ENCODE results near the gene ELK3. TPM values are rescaled to one million over a fixed set of nuclear protein-coding genes. Genes with fewer than 3 reads are reported as not detected.

ELK3 gene
- polyA plus RNA-seq, 3 donors: 12.1 to 14.9 (median 14.6) TPM

DNA sequence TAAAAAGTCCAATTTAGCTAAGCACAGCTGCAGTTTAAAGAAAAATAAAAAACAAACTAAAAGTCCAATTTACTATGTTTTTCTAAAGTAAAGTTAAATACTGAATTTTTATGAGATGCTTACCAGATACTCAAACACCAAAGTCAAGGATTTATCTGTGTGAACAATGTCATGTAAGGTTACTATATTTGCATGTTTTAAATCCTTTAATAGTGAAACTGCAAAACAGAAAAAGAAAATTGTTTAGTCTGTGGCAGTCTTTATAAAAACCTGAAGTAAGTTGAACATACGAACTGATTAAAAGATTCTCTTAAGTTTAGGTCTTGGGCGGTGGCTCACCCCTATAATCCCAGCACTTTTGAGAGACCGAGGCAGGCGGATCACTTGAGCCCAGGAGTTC lies 103.3 kb downstream of the ELK3 start:
- intact Hi-C loops (cut with micrococcal nuclease): no loop called here
- Histone ChIP-seq H3K27ac (ENCODE audit: low read depth in 1 of 2, low read length in 2 of 2) (no peak overlapping the region), H3K36me3 (replicated peaks in 1 of 2; ENCODE audit: control insufficient read depth in 1 of 2, insufficient read depth in 2 of 2, low read length in 2 of 2) (peaks cover 45 to 78% of the 10 kb centered on the region in 2 donors), H3K27me3 (ENCODE audit: control insufficient read depth in 2 of 2, insufficient read depth in 2 of 2, low read length in 2 of 2) (no peaks in the 10 kb centered on the region), H3K4me3 (replicated peaks in 1 of 3; ENCODE audit: low read depth in 2 of 3, low read length in 3 of 3) (no peak overlapping the region), H3K79me2 (ENCODE audit: insufficient read depth, low read length) (no peaks in the 10 kb centered on the region), H3K9me3 (replicated peaks in 1 of 2; ENCODE audit: control insufficient read depth in 1 of 2, insufficient read depth in 1 of 2, low read length in 2 of 2) (no peaks in the 10 kb centered on the region), H4K20me1 (ENCODE audit: insufficient read depth, low read length) (no peaks in the 10 kb centered on the region), H3K9ac (ENCODE audit: insufficient read depth, low read length, poor library complexity, severe bottlenecking) (no peak overlapping the region), H3K4me2 (replicated peaks; ENCODE audit: extremely low read depth, low read length, poor library complexity, severe bottlenecking) (no peak overlapping the region), H3K4me1 (ENCODE audit: control insufficient read depth in 1 of 2, insufficient read depth in 2 of 2, low read length in 2 of 2) (no peaks in the 10 kb centered on the region), H2AFZ (ENCODE audit: insufficient read depth, low read depth, low read length, poor library complexity, severe bottlenecking) (no peak overlapping the region)
- Mint-ChIP-seq H3K27me3 (ENCODE audit: low read depth in 3 of 3) (no peaks in the 10 kb centered on the region), H3K4me3 (no peak overlapping the region), H3K27ac (no peak overlapping the region), H3K9me3 (peaks cover 0 to 3% (median 0%) of the 10 kb centered on the region in 7 donors), H3K36me3 (peaks cover 38 to 48% of the 10 kb centered on the region in 2 donors), H3K4me1 (no peaks in the 10 kb centered on the region)
- WGBS (ENCODE audit: insufficient coverage): no CpG with 5 or more reads among the region's 4 CpGs
- TF ChIP-seq, protein P1, sequence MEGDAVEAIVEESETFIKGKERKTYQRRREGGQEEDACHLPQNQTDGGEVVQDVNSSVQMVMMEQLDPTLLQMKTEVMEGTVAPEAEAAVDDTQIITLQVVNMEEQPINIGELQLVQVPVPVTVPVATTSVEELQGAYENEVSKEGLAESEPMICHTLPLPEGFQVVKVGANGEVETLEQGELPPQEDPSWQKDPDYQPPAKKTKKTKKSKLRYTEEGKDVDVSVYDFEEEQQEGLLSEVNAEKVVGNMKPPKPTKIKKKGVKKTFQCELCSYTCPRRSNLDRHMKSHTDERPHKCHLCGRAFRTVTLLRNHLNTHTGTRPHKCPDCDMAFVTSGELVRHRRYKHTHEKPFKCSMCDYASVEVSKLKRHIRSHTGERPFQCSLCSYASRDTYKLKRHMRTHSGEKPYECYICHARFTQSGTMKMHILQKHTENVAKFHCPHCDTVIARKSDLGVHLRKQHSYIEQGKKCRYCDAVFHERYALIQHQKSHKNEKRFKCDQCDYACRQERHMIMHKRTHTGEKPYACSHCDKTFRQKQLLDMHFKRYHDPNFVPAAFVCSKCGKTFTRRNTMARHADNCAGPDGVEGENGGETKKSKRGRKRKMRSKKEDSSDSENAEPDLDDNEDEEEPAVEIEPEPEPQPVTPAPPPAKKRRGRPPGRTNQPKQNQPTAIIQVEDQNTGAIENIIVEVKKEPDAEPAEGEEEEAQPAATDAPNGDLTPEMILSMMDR (IDR thresholded peaks at IDR 0.05): no peak
- no peak for DNase-seq

DNA sequence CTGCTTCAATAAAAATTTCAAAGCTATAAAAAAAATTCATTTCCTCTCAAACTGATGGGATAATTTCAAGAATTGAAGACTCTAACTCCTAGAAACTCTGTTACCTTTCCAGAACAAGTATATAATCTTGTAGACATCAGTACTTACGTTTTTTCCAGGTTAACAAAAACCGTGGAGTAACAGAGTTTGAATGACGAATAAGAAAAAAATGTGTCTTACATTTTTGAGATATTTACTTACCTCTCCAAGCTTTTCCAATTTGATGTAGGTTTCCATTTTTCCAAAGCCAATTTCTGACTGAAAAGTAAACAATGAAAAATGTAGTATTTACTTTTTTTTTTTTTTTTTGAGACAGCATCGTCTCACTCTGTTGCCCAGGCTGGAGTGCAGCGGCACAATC lies 105.9 kb downstream of the ELK3 start:
- Histone ChIP-seq H3K9me3 (replicated peaks in 1 of 2; ENCODE audit: control insufficient read depth in 1 of 2, insufficient read depth in 1 of 2, low read length in 2 of 2) (no peaks in the 10 kb centered on the region), H2AFZ (ENCODE audit: insufficient read depth, low read depth, low read length, poor library complexity, severe bottlenecking) (no peak overlapping the region), H3K4me3 (replicated peaks in 1 of 3; ENCODE audit: low read depth in 2 of 3, low read length in 3 of 3) (no peak overlapping the region), H4K20me1 (ENCODE audit: insufficient read depth, low read length) (no peaks in the 10 kb centered on the region), H3K36me3 (replicated peaks in 1 of 2; ENCODE audit: control insufficient read depth in 1 of 2, insufficient read depth in 2 of 2, low read length in 2 of 2) (peaks cover 34 to 56% of the 10 kb centered on the region in 2 donors), H3K4me2 (replicated peaks; ENCODE audit: extremely low read depth, low read length, poor library complexity, severe bottlenecking) (no peak overlapping the region), H3K9ac (ENCODE audit: insufficient read depth, low read length, poor library complexity, severe bottlenecking) (no peak overlapping the region), H3K4me1 (ENCODE audit: control insufficient read depth in 1 of 2, insufficient read depth in 2 of 2, low read length in 2 of 2) (no peaks in the 10 kb centered on the region), H3K79me2 (ENCODE audit: insufficient read depth, low read length) (no peaks in the 10 kb centered on the region), H3K27ac (ENCODE audit: low read depth in 1 of 2, low read length in 2 of 2) (no peak overlapping the region), H3K27me3 (ENCODE audit: control insufficient read depth in 2 of 2, insufficient read depth in 2 of 2, low read length in 2 of 2) (no peaks in the 10 kb centered on the region)
- DNase-seq: no peak
- Mint-ChIP-seq H3K9me3 (peaks cover 0 to 3% (median 0%) of the 10 kb centered on the region in 7 donors), H3K4me1 (no peaks in the 10 kb centered on the region), H3K27me3 (ENCODE audit: low read depth in 3 of 3) (no peaks in the 10 kb centered on the region), H3K4me3 (no peak overlapping the region), H3K36me3 (peaks cover 31 to 40% of the 10 kb centered on the region in 2 donors), H3K27ac (no peak overlapping the region)
- intact Hi-C loops (cut with micrococcal nuclease): no loop called here
- 88% methylated on average over 1 of the region's 5 CpGs for WGBS (ENCODE audit: insufficient coverage)
- TF ChIP-seq, protein P1 (IDR thresholded peaks at IDR 0.05): no peak

Data from CD14-positive monocyte (primary cell).